Naive thymus-derived CD4-positive, alpha-beta T cell (primary cell): ENCODE data around the gene B3GAT2. TPM values are rescaled to one million over a fixed set of nuclear protein-coding genes. Genes with fewer than 3 reads are reported as not detected.

ENCODE experiments used
- ATAC-seq: fragments of 150-1000 bp; cut with Tn5 transposase; 2 replicates; pipeline ENCODE4 v1.10.0; 2021; ENCODE audit warnings: mild to moderate bottlenecking, moderate library complexity
- CTCF ChIA-PET: fragments of 350-600 bp; sonication (Branson Sonifier 250); formaldehyde crosslinking; loops from one replicate; lab custom pipeline; 2021; ENCODE audit warnings: antibody characterized with exemption; lab: Charles Lee
- POLR2A ChIA-PET: fragments of 350-600 bp; sonication (Branson Sonifier 250); formaldehyde crosslinking; loops from one replicate; lab custom pipeline; 2021; ENCODE audit warnings: antibody characterized with exemption, inconsistent platforms; lab: Charles Lee
- DNase-seq, 9 donors: peaks; one replicate each; pipeline versions ENCODE4 v3.0.0 to v3.0.0-alpha.2; 2020 to 2022; ENCODE audit warnings: mixed read lengths in 1 of 9
- H3K27ac ChIP-seq: one replicate; pipeline ENCODE4 v1.7.0; 2013; ENCODE audit warnings: mild to moderate bottlenecking, low read depth, low read length, moderate library complexity
- H3K27me3 ChIP-seq, 2 donors: one replicate each; pipeline ENCODE4 v1.7.0; 2013; ENCODE audit warnings: low read length in 2 of 2, mild to moderate bottlenecking in 2 of 2, moderate library complexity in 2 of 2; ENCODE audit not compliant: control insufficient read depth in 2 of 2, insufficient read depth in 2 of 2
- H3K36me3 ChIP-seq, 3 experiments: 1 replicate in 2 of 3; 2 replicates in 1 of 3; pipeline ENCODE4 v1.7.0; 2013; ENCODE audit warnings: low read length in 3 of 3, mild to moderate bottlenecking in 3 of 3, moderate library complexity in 1 of 3; ENCODE audit not compliant: insufficient read depth in 3 of 3, control insufficient read depth in 2 of 3
- H3K4me1 ChIP-seq, 2 donors: one replicate each; pipeline ENCODE4 v1.7.0; 2013; ENCODE audit warnings: low read length in 2 of 2, mild to moderate bottlenecking in 2 of 2, moderate library complexity in 1 of 2; ENCODE audit not compliant: control insufficient read depth in 2 of 2, insufficient read depth in 2 of 2
- H3K4me3 ChIP-seq: 2 replicates; pipeline ENCODE4 v1.7.0; 2013; ENCODE audit warnings: mild to moderate bottlenecking, low read length
- H3K9me3 ChIP-seq, 3 experiments: 1 replicate in 2 of 3; 2 replicates in 1 of 3; pipeline ENCODE4 v1.7.0; 2013; ENCODE audit warnings: low read length in 3 of 3; ENCODE audit not compliant: control insufficient read depth in 2 of 3
- H3K27ac Mint-ChIP-seq, 9 donors: one replicate each; pipeline ENCODE4 v1.8.0; 2020 to 2022; ENCODE audit warnings: mixed read lengths in 9 of 9, mild to moderate bottlenecking in 8 of 9, moderate library complexity in 5 of 9, inconsistent platforms in 2 of 9
- H3K27me3 Mint-ChIP-seq, 5 donors: one replicate each; pipeline ENCODE4 v1.8.0; 2021 to 2022; ENCODE audit warnings: mixed read lengths in 5 of 5, mild to moderate bottlenecking in 1 of 5
- H3K36me3 Mint-ChIP-seq, 5 donors: one replicate each; pipeline ENCODE4 v1.8.0; 2020 to 2022; ENCODE audit warnings: mixed read lengths in 5 of 5, mild to moderate bottlenecking in 3 of 5, inconsistent platforms in 1 of 5
- H3K4me1 Mint-ChIP-seq, 7 donors: one replicate each; pipeline ENCODE4 v1.8.0; 2020 to 2022; ENCODE audit warnings: mixed read lengths in 7 of 7, mild to moderate bottlenecking in 3 of 7, inconsistent platforms in 1 of 7
- H3K4me3 Mint-ChIP-seq, 10 donors: one replicate each; pipeline ENCODE4 v1.8.0; 2020 to 2022; ENCODE audit warnings: mild to moderate bottlenecking in 10 of 10, mixed read lengths in 10 of 10, moderate library complexity in 6 of 10, inconsistent platforms in 2 of 10
- H3K9me3 Mint-ChIP-seq, 11 donors: one replicate each; pipeline ENCODE4 v1.8.0; 2020 to 2022; ENCODE audit warnings: mixed read lengths in 11 of 11, mild to moderate bottlenecking in 4 of 11, inconsistent platforms in 1 of 11, moderate library complexity in 1 of 11
- intact Hi-C, 2 donors: fragments of 100-400 bp; cut with micrococcal nuclease; formaldehyde crosslinking; loops; one replicate each; pipeline ENCODE4 v1.15.1; 2023
- polyA plus RNA-seq, 2 donors: library from polyadenylated mRNA; unstranded; fragments of 300-500 nt; fragmentation: Illumina TruSeq; gene quantifications; one replicate each; pipeline ENCODE4 v1.2.3, GENCODE V29; 2021
- total RNA-seq, 6 experiments: library from RNA in 5 of 6; stranded (reverse) in 5 of 6; gene quantifications; 1 replicate in 5 of 6; 2 replicates in 1 of 6; pipeline ENCODE4 v1.2.3 and lab custom pipeline; 2021 to 2026

The B3GAT2 gene, protein sequence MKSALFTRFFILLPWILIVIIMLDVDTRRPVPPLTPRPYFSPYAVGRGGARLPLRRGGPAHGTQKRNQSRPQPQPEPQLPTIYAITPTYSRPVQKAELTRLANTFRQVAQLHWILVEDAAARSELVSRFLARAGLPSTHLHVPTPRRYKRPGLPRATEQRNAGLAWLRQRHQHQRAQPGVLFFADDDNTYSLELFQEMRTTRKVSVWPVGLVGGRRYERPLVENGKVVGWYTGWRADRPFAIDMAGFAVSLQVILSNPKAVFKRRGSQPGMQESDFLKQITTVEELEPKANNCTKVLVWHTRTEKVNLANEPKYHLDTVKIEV
- not detected for total RNA-seq
- polyA plus RNA-seq: under 1 TPM; 0.49 to 0.72 TPM
- not detected for total RNA-seq (lab: John Stamatoyannopoulos, UW)

DNA sequence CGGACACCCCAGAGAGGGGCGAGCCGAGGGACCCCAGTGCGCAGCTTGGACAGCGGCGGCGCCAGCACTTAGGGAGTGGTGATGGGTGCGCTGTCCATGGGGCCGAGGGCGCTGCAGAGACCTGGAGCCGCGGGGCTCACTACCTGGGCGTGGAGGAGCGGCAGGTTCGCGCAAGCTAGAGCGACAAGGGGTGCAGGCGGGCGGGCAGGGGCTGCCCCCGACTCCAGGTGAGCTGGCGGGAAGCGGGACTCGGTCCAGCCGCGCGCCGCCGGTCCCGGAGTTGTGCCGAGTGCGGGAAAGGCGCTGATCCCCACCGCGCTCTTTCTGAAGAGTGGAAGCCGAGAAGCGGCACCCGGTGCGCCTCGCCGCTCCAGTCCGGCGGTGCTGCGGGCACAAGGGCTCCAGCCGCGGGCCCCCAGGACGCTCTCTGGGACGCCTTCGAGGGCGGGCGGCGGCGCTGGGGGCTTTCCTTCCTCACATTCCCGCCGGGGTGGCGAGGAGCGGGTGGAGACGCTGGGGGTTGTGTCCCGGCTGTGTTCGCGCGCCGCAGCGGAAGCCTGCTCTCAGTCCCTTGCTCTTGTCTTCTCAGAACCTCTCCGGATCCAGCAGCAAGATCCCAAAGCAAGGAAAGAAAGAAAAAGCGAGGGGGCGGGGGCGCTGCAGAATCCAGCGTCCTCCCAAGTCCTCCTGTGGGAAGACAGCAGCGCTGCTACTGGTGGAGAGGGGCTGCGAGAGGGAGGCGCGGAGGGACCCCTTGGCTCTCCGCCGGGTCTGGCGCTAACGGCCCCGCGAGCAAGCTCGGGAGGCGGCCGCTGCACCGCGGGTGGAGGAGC, at the start of gene B3GAT2:
B3GAT2 (minus strand) TSS at position 610 of the 833 bp plus-strand sequence. CDS start 631 bp downstream, outside the sequence.
- Mint-ChIP-seq H3K36me3 (no peaks in the 10 kb centered on the region), H3K4me1 (peaks cover 9 to 19% (median 16%) of the 10 kb centered on the region in 7 donors), H3K4me3 (peak within 1 kb of the TSS; percentile 70 to 92 (median 79)), H3K9me3 (no peaks in the 10 kb centered on the region), H3K27ac (no peak within 1 kb of the TSS), H3K27me3 (peaks cover 55 to 79% (median 60%) of the 10 kb centered on the region in 5 donors)
- DNase-seq: peak in 5 of 9 donors; percentile 7 to 22 (median 15)
- ATAC-seq: no peak
- intact Hi-C loops: loop anchor here (1.0 to 10.0 kb wide), 7 partner anchors 250 to 1092 kb away; partner anchors contain the start of gene COL19A1 (in 1 of the 2)
- ChIA-PET POLR2A (interaction anchor here (0.5 kb wide), 1 partner anchor 56 kb away, joined by 4 read pairs; no protein-coding TSS in a partner anchor), CTCF (interaction anchor here (0.6 to 1.4 kb wide), 7 partner anchors 48 to 736 kb away, joined by 3 to 10 read pairs (median 4); no protein-coding TSS in a partner anchor)
- H3K9me3 ChIP-seq: no peaks in the 10 kb centered on the region
- no peak within 1 kb of the TSS for H3K27ac ChIP-seq
- H3K27me3 ChIP-seq: peaks cover 0 to 10% of the 10 kb centered on the region in 2 donors
- no peaks in the 10 kb centered on the region for H3K36me3 ChIP-seq
- peak within 1 kb of the TSS; percentile 62 for H3K4me3 ChIP-seq
- peaks cover 0 to 7% of the 10 kb centered on the region in 2 donors for H3K4me1 ChIP-seq

DNA sequence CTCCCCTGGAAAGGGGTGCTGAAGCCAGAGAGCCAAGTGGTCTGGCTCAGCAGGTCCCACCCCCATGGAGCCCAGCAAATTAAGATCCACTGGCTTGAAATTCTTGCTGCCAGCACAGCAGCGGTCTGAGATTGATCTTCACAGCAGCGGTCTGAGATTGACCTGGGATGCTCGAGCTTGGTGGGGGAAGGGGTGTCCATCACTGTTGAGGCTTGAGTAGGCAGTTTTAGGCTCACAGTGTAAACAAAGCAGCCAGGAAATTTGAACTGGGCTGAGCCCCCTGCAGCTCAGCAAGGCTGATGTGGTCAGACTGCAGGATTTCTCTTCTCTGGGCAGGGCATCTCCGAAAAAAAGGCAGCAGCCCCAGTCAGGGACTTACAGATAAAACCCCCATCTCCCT, 41.3 kb upstream of the B3GAT2 start:
- Histone ChIP-seq H3K9me3 (no peaks in the 10 kb centered on the region), H3K27ac (no peak overlapping the region), H3K27me3 (no peaks in the 10 kb centered on the region), H3K4me3 (no peak overlapping the region), H3K4me1 (no peaks in the 10 kb centered on the region), H3K36me3 (no peaks in the 10 kb centered on the region)
- no peaks in the 10 kb centered on the region for H3K36me3 Mint-ChIP-seq
- H3K27me3 Mint-ChIP-seq: peaks cover 11 to 47% (median 35%) of the 10 kb centered on the region in 5 donors
- CTCF ChIA-PET: no interaction called here
- intact Hi-C loops: no loop called here
- ATAC-seq: no peak
- H3K27ac Mint-ChIP-seq: no peak overlapping the region
- POLR2A ChIA-PET: no interaction called here
- H3K4me1 Mint-ChIP-seq: no peaks in the 10 kb centered on the region
- no peak overlapping the region for H3K4me3 Mint-ChIP-seq
- DNase-seq: no peak
- peaks cover 0 to 10% (median 4%) of the 10 kb centered on the region in 11 donors for H3K9me3 Mint-ChIP-seq

DNA sequence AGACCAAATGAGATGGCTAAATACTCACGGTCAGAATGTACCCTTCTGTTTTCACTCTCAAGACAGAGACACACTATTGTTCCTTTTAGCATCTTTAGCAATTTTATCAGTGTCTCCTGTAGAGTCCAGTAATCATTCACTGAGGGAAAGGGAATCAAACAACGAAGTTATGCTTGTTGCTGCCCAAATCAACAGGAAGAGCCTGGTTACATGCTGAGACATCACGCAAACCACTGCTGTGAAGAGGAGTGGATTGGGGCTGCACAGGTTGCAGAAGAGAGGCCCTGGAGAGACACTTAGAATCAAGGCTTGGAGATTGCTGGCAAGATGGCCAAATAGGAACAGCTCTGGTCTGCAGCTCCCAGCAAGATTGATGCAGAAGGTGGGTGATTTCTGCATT, 40.5 kb upstream of the B3GAT2 start:
- H3K9me3 Mint-ChIP-seq: peaks cover 0 to 5% (median 0%) of the 10 kb centered on the region in 11 donors
- no peaks in the 10 kb centered on the region for H3K36me3 Mint-ChIP-seq
- no peaks in the 10 kb centered on the region for H3K36me3 ChIP-seq
- no peak overlapping the region for H3K4me3 Mint-ChIP-seq
- no peaks in the 10 kb centered on the region for H3K27me3 ChIP-seq
- CTCF ChIA-PET: no interaction called here
- no peaks in the 10 kb centered on the region for H3K9me3 ChIP-seq
- POLR2A ChIA-PET: no interaction called here
- DNase-seq: no peak
- H3K27ac ChIP-seq: no peak overlapping the region
- no peak overlapping the region for H3K4me3 ChIP-seq
- H3K4me1 ChIP-seq: no peaks in the 10 kb centered on the region
- peaks cover 11 to 48% (median 35%) of the 10 kb centered on the region in 5 donors for H3K27me3 Mint-ChIP-seq
- intact Hi-C loops: no loop called here
- no peak for ATAC-seq
- H3K4me1 Mint-ChIP-seq: no peaks in the 10 kb centered on the region
- H3K27ac Mint-ChIP-seq: no peak overlapping the region

DNA sequence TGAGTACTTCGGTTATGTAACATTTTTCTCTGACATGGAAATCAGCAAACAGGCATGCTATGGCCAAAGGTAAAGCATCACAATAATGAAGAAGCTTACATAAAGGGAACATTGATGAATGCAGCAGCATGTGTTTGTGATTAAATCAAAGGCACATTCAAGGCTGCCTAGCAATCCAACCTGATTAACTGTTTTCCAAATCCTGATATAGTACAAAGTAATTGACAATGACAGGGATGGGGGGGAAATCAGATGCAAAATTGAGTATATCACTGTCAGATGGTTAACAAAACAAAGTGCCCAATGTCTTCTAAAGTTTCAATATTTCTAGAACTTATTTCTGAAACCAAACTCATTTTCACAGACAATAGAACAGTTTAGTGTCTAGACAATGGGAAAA, 39.2 kb upstream of the B3GAT2 start:
- intact Hi-C loops: no loop called here
- Histone ChIP-seq H3K4me1 (no peaks in the 10 kb centered on the region), H3K27ac (no peak overlapping the region), H3K4me3 (no peak overlapping the region), H3K36me3 (no peaks in the 10 kb centered on the region), H3K9me3 (no peaks in the 10 kb centered on the region), H3K27me3 (no peaks in the 10 kb centered on the region)
- Mint-ChIP-seq H3K27ac (no peak overlapping the region), H3K4me3 (no peak overlapping the region), H3K9me3 (peaks cover 0 to 4% (median 0%) of the 10 kb centered on the region in 11 donors), H3K4me1 (no peaks in the 10 kb centered on the region), H3K36me3 (no peaks in the 10 kb centered on the region), H3K27me3 (peaks cover 11 to 55% (median 32%) of the 10 kb centered on the region in 5 donors)
- ChIA-PET CTCF (no interaction called here), POLR2A (no interaction called here)
- DNase-seq (no peak), ATAC-seq (no peak)

DNA sequence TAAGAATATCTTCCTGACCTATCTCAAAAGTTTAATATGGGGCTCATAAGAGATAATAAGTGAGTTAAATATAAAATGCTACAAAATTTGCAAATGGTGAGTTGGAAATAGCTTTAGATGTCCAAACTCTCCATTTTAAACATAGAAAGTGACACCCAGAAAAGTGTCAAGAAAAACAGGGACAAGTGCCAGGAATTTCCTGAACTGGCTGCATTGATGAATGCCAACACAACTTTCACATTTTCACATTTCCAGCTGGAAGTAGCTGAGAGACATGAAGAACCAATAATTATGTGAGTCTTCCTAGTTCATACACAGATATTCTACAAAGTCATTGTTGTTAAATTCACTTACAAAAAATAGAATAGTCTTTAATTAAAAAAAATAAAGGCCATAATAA, 38.6 kb upstream of the B3GAT2 start:
- Mint-ChIP-seq H3K4me3 (no peak overlapping the region), H3K27me3 (peaks cover 14 to 53% (median 31%) of the 10 kb centered on the region in 5 donors), H3K36me3 (no peaks in the 10 kb centered on the region), H3K27ac (no peak overlapping the region), H3K9me3 (no peaks in the 10 kb centered on the region), H3K4me1 (no peaks in the 10 kb centered on the region)
- no peaks in the 10 kb centered on the region for H3K4me1 ChIP-seq
- no peak overlapping the region for H3K27ac ChIP-seq
- no peak for ATAC-seq
- ChIA-PET POLR2A (no interaction called here), CTCF (no interaction called here)
- no peaks in the 10 kb centered on the region for H3K9me3 ChIP-seq
- no peaks in the 10 kb centered on the region for H3K27me3 ChIP-seq
- intact Hi-C loops: no loop called here
- no peaks in the 10 kb centered on the region for H3K36me3 ChIP-seq
- H3K4me3 ChIP-seq: no peak overlapping the region
- DNase-seq: no peak

DNA sequence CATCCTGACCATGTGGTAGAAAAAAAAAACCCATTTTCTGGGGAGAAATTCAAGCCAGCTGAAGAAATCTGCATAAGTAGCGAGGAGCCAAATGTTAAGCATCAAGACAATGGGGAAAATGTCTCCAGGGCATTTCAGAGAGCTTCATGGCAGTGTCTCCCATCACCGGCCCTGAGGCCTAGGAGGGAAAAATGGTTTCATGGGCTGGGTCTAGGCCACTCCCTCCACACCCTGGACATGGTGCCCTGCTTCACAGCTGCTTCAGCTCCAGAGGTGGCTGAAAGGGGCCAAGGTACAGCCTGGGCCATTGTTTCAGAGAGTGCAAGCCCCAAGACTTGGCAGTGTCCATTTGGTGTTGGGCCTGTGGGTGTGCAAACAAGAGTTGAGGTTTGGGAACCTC, 34.4 kb upstream of the B3GAT2 start:
- no peak for DNase-seq
- Mint-ChIP-seq H3K27ac (no peak overlapping the region), H3K36me3 (no peaks in the 10 kb centered on the region), H3K27me3 (peaks cover 12 to 43% (median 16%) of the 10 kb centered on the region in 5 donors), H3K9me3 (peaks cover 0 to 3% (median 0%) of the 10 kb centered on the region in 11 donors), H3K4me3 (no peak overlapping the region), H3K4me1 (no peaks in the 10 kb centered on the region)
- Histone ChIP-seq H3K9me3 (no peaks in the 10 kb centered on the region), H3K4me3 (no peak overlapping the region), H3K27ac (no peak overlapping the region), H3K27me3 (no peaks in the 10 kb centered on the region), H3K4me1 (no peaks in the 10 kb centered on the region), H3K36me3 (no peaks in the 10 kb centered on the region)
- intact Hi-C loops: no loop called here
- no peak for ATAC-seq
- CTCF ChIA-PET: no interaction called here
- POLR2A ChIA-PET: no interaction called here
